ENCODE results near the gene NRTN.

NRTN gene

DNA sequence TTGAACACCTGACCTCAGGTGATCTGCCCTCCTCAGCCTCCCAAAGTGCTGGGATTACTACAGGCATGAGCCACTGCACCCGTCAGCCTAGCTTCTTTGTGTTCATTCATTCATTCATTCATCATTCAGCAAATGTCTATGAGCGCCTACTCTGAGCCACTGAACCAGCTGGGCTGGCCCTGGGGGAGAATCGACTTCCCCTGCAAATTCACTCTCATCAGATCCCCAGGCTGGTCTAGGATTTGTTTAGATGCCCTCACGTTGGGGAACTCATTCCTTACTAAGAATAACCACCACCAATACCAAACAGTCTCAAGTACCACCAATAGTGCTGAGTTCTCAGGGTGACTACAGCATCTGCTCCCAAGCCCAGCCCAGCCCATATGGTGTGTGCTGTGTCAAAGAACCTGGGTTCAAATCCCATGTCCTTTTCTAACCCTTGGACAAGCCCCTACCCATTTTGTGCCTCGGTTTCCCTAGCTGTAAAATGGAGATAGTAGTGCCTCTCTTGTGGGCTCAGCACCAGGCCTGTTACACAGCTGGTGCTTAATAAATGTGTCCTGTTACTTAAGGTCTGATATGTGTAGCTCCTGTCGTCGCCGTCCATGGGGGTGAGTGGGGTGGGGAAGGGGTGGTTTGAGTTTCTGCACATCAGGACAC, 16.8 kb downstream of the NRTN start:
- Histone ChIP-seq H4K20me1 (ENCODE audit: control insufficient read depth, insufficient read depth, low read depth, low read length) (no peaks in the 10 kb centered on the region), H3K9me3 (ENCODE audit: control insufficient read depth, insufficient read depth, low read length) (no peaks in the 10 kb centered on the region), H3K4me2 (ENCODE audit: low read length) (no peak overlapping the region), H3K9me2 (replicated peaks; ENCODE audit: control insufficient read depth, low read length) (no peaks in the 10 kb centered on the region), H3F3A (ENCODE audit: control insufficient read depth, insufficient read depth) (no peaks in the 10 kb centered on the region), H3K4me1 (ENCODE audit: control insufficient read depth, low read length) (peaks cover 13% of the 10 kb centered on the region), H3K27me3 (ENCODE audit: control insufficient read depth, low read length) (peaks cover 1% of the 10 kb centered on the region), H3K79me2 (ENCODE audit: control insufficient read depth, low read length) (no peaks in the 10 kb centered on the region), H3K36me3 (ENCODE audit: control insufficient read depth, low read length) (no peaks in the 10 kb centered on the region), H3K27ac (ENCODE audit: low read depth, low read length) (no peak overlapping the region), H3K4me3 (ENCODE audit: low read length) (no peak overlapping the region)
- no peak for TF ChIP-seq EZH2phosphoT487 (IDR thresholded peaks at IDR 0.05; ENCODE audit: borderline replicate concordance, low read length)
- TF ChIP-seq, protein P1, sequence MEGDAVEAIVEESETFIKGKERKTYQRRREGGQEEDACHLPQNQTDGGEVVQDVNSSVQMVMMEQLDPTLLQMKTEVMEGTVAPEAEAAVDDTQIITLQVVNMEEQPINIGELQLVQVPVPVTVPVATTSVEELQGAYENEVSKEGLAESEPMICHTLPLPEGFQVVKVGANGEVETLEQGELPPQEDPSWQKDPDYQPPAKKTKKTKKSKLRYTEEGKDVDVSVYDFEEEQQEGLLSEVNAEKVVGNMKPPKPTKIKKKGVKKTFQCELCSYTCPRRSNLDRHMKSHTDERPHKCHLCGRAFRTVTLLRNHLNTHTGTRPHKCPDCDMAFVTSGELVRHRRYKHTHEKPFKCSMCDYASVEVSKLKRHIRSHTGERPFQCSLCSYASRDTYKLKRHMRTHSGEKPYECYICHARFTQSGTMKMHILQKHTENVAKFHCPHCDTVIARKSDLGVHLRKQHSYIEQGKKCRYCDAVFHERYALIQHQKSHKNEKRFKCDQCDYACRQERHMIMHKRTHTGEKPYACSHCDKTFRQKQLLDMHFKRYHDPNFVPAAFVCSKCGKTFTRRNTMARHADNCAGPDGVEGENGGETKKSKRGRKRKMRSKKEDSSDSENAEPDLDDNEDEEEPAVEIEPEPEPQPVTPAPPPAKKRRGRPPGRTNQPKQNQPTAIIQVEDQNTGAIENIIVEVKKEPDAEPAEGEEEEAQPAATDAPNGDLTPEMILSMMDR (IDR thresholded peaks at IDR 0.05; ENCODE audit: low read depth, low read length, poor library complexity, severe bottlenecking), result no peak

DNA sequence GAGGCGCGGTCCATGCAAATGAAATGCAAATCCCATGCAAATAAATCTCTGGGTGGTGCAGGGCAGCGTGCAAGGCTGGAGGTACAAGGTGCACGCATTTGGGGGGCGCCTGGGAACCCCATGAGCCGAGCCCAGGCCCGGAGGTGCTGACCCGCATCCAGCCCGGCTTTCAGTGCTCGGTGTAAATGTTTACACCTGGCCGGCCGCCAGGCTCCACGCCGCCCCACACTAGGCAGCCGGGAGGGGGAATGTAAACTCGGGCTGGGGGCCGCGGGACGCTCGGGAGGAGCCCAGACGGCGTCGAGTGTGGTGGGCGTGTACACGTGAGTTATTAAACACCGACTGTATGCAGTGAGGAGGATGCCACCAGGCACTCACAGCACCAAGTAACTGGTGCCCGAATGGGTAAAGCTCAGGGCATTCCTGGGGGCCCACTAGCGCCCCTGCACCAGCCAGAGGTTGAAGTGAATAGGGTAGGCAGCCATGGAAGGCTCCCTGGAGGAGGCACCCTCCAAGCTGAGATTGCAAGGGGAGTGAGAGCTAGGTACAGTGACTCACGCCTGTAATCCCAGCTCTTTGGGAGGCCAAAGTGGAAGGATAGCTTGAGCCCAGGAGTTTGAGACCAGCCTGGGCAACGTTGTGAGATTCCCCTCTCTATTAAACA, 17.4 kb downstream of the NRTN start:
- Histone ChIP-seq H3K4me2 (ENCODE audit: low read length) (no peak overlapping the region), H3K27ac (ENCODE audit: low read depth, low read length) (no peak overlapping the region)

DNA sequence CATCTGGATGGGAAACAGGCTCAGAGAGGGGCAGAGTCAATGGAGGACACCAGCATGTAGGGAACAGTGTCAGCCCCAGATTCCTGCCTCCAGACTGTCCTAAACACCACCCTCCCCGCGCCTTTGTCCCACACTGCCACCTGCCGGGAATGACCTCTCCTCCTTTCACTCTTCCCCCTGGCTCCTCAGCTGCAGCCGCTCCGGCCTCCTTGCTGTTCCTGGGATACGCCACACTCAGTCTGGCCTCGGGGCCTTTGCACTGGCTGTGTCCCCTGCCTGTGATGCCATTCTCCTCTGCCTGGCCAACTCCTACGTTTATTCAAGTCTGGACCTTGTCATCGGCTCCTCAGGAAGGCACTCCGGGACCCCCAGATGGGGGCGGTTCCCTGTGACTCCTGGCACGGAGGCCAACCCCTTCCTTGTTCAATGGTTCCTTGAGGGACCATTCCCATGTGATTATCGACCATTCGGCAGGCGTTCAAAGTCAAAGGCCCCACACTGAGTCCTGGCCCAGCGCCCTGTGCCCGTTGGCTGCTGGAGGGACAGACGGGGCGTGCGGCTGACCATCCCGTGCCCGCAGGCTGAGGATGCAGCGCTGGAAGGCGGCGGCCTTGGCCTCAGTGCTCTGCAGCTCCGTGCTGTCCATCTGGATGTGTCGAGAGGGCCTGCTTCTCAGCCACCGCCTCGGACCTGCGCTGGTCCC, 18.9 kb downstream of the NRTN start:
- H3K9me2 ChIP-seq (replicated peaks; ENCODE audit: control insufficient read depth, low read length), result no peaks in the 10 kb centered on the region
- H3K4me1 ChIP-seq (ENCODE audit: control insufficient read depth, low read length), result peaks cover 22% of the 10 kb centered on the region
- H3K27me3 ChIP-seq (ENCODE audit: control insufficient read depth, low read length), result peaks cover 17% of the 10 kb centered on the region
- no peak overlapping the region for H3K4me2 ChIP-seq (ENCODE audit: low read length)
- no peak overlapping the region for H3K4me3 ChIP-seq (ENCODE audit: low read length)
- no peaks in the 10 kb centered on the region for H3K9me3 ChIP-seq (ENCODE audit: control insufficient read depth, insufficient read depth, low read length)
- H3K27ac ChIP-seq (ENCODE audit: low read depth, low read length), result no peak overlapping the region
- TF ChIP-seq, protein P1 (IDR thresholded peaks at IDR 0.05; ENCODE audit: low read depth, low read length, poor library complexity, severe bottlenecking), result no peak
- no peak for TF ChIP-seq EZH2phosphoT487 (IDR thresholded peaks at IDR 0.05; ENCODE audit: borderline replicate concordance, low read length)
- H3K36me3 ChIP-seq (ENCODE audit: control insufficient read depth, low read length), result no peaks in the 10 kb centered on the region
- no peaks in the 10 kb centered on the region for H4K20me1 ChIP-seq (ENCODE audit: control insufficient read depth, insufficient read depth, low read depth, low read length)
- no peaks in the 10 kb centered on the region for H3K79me2 ChIP-seq (ENCODE audit: control insufficient read depth, low read length)
- no peaks in the 10 kb centered on the region for H3F3A ChIP-seq (ENCODE audit: control insufficient read depth, insufficient read depth)

More for the DNA sequence above, 17.4 kb downstream of the NRTN start:
- Histone ChIP-seq H3K36me3 (ENCODE audit: control insufficient read depth, low read length) (no peaks in the 10 kb centered on the region), H3K9me2 (replicated peaks; ENCODE audit: control insufficient read depth, low read length) (no peaks in the 10 kb centered on the region), H3K27me3 (ENCODE audit: control insufficient read depth, low read length) (peaks cover 8% of the 10 kb centered on the region), H3K9me3 (ENCODE audit: control insufficient read depth, insufficient read depth, low read length) (no peaks in the 10 kb centered on the region), H3K4me1 (ENCODE audit: control insufficient read depth, low read length) (peaks cover 20% of the 10 kb centered on the region), H3F3A (ENCODE audit: control insufficient read depth, insufficient read depth) (no peaks in the 10 kb centered on the region), H3K4me3 (ENCODE audit: low read length) (no peak overlapping the region), H3K79me2 (ENCODE audit: control insufficient read depth, low read length) (no peaks in the 10 kb centered on the region), H4K20me1 (ENCODE audit: control insufficient read depth, insufficient read depth, low read depth, low read length) (no peaks in the 10 kb centered on the region)
- TF ChIP-seq, protein P1 (IDR thresholded peaks at IDR 0.05; ENCODE audit: low read depth, low read length, poor library complexity, severe bottlenecking), result no peak

All from DOHH2 (cell line).